NCI-H187 treated with DMSO at 0.1 percent for 48 hours (cell line): Measurements from ENCODE around the gene MED31.
"Not testable (repeated sequence)": the region's sequence is repeated elsewhere in the genome, so short reads cannot be mapped to it uniquely, and the experiment has no call there.

Experiments used
- DNase-seq: peaks from one replicate; lab custom pipeline; 2025; lab: John Stamatoyannopoulos, UW

The MED31 gene

GRCh38 chr17:6655732-6656361, 4.4 kb upstream of the MED31 start:
- not testable (repeated sequence) for DNase-seq

GRCh38 chr17:6654841-6655731, 3.7 kb upstream of the MED31 start:
- DNase-seq: no peak

- no peak for DNase-seq
Observed at GRCh38 chr17:6651919-6652452, 581 bp upstream of the MED31 start.

GRCh38 chr17:6648181-6648580, 3.2 kb downstream of the MED31 start:
- DNase-seq: no peak

- DNase-seq: no peak
Observed at GRCh38 chr17:6643451-6644125, 7.8 kb downstream of the MED31 start.

GRCh38 chr17:6642592-6642991, 8.8 kb downstream of the MED31 start:
- no peak for DNase-seq

GRCh38 chr17:6641247-6641863, 10.1 kb downstream of the MED31 start:
- DNase-seq: no peak

GRCh38 chr17:6640536-6641246, 10.7 kb downstream of the MED31 start, which contains the start of the genes KIAA0753 and TXNDC17:
Gene KIAA0753, minus strand, starts transcription at chr17:6640711. Its CDS starts 5,608 bp downstream, at chr17:6635103.
Gene TXNDC17, plus strand, starts transcription at chr17:6641060. Its CDS starts 23 bp downstream, at chr17:6641083.
- DNase-seq: no peak

GRCh38 chr17:6639586-6640535, 11.5 kb downstream of the MED31 start:
- DNase-seq: no peak

- no peak for DNase-seq
Observed at GRCh38 chr17:6639014-6639585, 12.3 kb downstream of the MED31 start.

GRCh38 chr17:6638046-6638908, 13.1 kb downstream of the MED31 start:
- no peak for DNase-seq

GRCh38 chr17:6637458-6637840, 14.0 kb downstream of the MED31 start:
- no peak for DNase-seq

GRCh38 chr17:6636616-6637457, 14.6 kb downstream of the MED31 start:
- no peak for DNase-seq

GRCh38 chr17:6636105-6636504, 15.3 kb downstream of the MED31 start:
- DNase-seq: no peak

GRCh38 chr17:6633263-6633662, 18.1 kb downstream of the MED31 start:
- no peak for DNase-seq

GRCh38 chr17:6632530-6632929, 18.9 kb downstream of the MED31 start:
- DNase-seq: no peak

GRCh38 chr17:6630390-6630789, 21.0 kb downstream of the MED31 start:
- no peak for DNase-seq

GRCh38 chr17:6627019-6627418, 24.4 kb downstream of the MED31 start:
- no peak for DNase-seq
